ENCODE data around the gene WDR73.

DNA sequence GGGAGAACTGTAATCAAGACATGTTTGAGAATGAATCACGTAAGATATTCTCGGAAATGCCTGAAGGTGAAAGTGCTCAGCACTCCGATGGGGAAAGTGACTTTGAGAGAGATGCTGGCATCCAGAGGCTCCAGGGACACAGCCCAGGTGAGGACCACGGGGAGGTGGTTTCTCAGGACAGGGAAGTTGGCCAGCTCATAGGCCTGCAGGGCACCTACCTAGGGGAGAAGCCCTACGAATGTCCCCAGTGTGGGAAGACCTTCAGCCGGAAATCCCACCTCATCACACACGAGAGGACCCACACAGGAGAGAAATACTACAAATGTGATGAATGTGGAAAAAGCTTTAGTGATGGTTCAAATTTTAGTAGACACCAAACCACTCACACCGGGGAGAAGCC is 33.5 kb downstream of the WDR73 start:
- no peak for TF ChIP-seq POLR2A (IDR thresholded peaks at IDR 0.05)
- TF ChIP-seq, protein P1, sequence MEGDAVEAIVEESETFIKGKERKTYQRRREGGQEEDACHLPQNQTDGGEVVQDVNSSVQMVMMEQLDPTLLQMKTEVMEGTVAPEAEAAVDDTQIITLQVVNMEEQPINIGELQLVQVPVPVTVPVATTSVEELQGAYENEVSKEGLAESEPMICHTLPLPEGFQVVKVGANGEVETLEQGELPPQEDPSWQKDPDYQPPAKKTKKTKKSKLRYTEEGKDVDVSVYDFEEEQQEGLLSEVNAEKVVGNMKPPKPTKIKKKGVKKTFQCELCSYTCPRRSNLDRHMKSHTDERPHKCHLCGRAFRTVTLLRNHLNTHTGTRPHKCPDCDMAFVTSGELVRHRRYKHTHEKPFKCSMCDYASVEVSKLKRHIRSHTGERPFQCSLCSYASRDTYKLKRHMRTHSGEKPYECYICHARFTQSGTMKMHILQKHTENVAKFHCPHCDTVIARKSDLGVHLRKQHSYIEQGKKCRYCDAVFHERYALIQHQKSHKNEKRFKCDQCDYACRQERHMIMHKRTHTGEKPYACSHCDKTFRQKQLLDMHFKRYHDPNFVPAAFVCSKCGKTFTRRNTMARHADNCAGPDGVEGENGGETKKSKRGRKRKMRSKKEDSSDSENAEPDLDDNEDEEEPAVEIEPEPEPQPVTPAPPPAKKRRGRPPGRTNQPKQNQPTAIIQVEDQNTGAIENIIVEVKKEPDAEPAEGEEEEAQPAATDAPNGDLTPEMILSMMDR (IDR thresholded peaks at IDR 0.05), result no peak

Measured in uterus (tissue), 2 donors.